ENCODE data around the gene CATSPERD.

- TF ChIP-seq CTCF (optimal IDR thresholded peaks at IDR 0.05 in 1 of 3, IDR thresholded peaks at IDR 0.05 in 1 of 3, conservative IDR thresholded peaks at IDR 0.05 in 1 of 3; ENCODE audit: extremely low read depth in 1 of 3, insufficient read depth in 2 of 3, low read length in 3 of 3) (no peak), EZH2 (IDR thresholded peaks at IDR 0.05; ENCODE audit: low read length) (no peak)
Observed at GRCh38 chr19:5707576-5708575, 12.6 kb upstream of the CATSPERD start.
